ENCODE results near the gene GPRC5C. TPM values are rescaled to one million over a fixed set of nuclear protein-coding genes. Genes with fewer than 3 reads are reported as not detected.

Gene GPRC5C
- total and polyA plus RNA-seq, 2 of the 8 experiments (the other 6 are each of a cell fraction or from before 2014, with no cell fraction given): 18.3 to 55.8 TPM

DNA sequence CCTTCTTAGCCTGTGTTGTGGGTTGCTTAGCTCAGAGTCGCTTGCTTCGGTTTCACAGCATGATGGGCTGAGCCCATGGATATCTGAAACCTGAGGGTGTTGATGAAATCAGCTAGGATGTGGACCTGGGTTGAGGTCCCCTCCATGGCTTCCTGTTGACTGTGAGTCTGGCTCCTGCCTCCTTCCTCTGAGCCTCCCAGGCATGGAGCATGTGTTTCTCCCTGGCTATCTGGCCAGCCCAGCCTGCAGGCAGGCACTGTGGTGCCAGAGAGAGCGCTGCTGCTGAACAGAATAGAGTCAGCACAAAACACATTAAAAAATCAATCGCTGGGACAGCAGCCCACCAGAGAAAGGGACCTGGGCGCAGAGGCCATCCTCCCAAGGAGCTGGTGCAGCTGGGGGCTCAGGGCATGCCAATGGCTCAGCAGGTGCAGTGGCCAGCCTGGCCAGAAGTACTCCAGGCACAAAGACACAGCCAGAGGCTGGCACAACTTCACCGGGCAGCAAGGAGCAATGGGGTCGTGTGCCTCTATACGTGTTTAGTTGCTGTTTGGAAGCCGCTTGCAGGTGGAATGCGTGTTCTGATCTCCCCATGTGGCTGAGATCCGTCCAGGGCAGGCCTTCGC lies 28.3 kb upstream of the GPRC5C start:
- no peak for DNase-seq (ENCODE audit: low read depth in 1 of 2, low spot score in 2 of 2)
- no peak for FAIRE-seq

More for the DNA sequence above, 28.3 kb upstream of the GPRC5C start:
- Histone ChIP-seq H3K27ac (ENCODE audit: low read depth, low read length) (no peak overlapping the region), H3K4me2 (ENCODE audit: insufficient read depth in 1 of 2, low read depth in 2 of 2, low read length in 2 of 2) (peak overlapping the region; percentile 55 to 58), H2AFZ (ENCODE audit: low read length) (0 out of 2 replicates have a peak overlapping the region, but pooled peaks have one; percentile 88), H3K9ac (replicated peaks in 1 of 4; ENCODE audit: extremely low read depth in 1 of 4, low read depth in 3 of 4, low read length in 3 of 4) (no peak overlapping the region), H2BK5ac (ENCODE audit: low read depth, low read length) (peak overlapping the region; percentile 37; the same call in 1 of the 2 replicates), H3K36me3 (ENCODE audit: control insufficient read depth in 2 of 4, insufficient read depth in 4 of 4, low read length in 3 of 4) (no peaks in the 10 kb centered on the region), H3K79me1 (ENCODE audit: low read depth, low read length) (no peaks in the 10 kb centered on the region), H3K23me2 (ENCODE audit: low read depth, low read length) (no peaks in the 10 kb centered on the region; the same call in 1 of the 2 replicates), H3K14ac (ENCODE audit: insufficient read length) (no peak overlapping the region), H4K5ac (ENCODE audit: insufficient read length, low read depth, low read length) (peak overlapping the region; percentile 35), H3K4ac (replicated peaks; ENCODE audit: insufficient read length, low read depth, low read length) (peak overlapping the region; percentile 36), H2BK120ac (replicated peaks; ENCODE audit: low read depth, low read length) (peak overlapping the region; percentile 55), H2BK20ac (ENCODE audit: low read length) (peak overlapping the region; percentile 90), H3K4me1 (replicated peaks in 1 of 4; ENCODE audit: control insufficient read depth in 3 of 4, insufficient read depth in 4 of 4, low read length in 3 of 4) (peaks cover 3 to 17% (median 14%) of the 10 kb centered on the region in 4 experiments), H3K23ac (ENCODE audit: insufficient read length) (no peak overlapping the region), H4K91ac (replicated peaks; ENCODE audit: insufficient read length, low read length) (peak overlapping the region; percentile 52), H4K8ac (ENCODE audit: extremely low read depth, insufficient read depth, low read length) (no peak overlapping the region), H4K20me1 (replicated peaks in 1 of 2; ENCODE audit: control insufficient read depth in 1 of 2, insufficient read depth in 2 of 2, low read length in 2 of 2) (no peaks in the 10 kb centered on the region), H3K27me3 (replicated peaks in 1 of 4; ENCODE audit: control insufficient read depth in 3 of 4, extremely low read depth in 1 of 4, insufficient read depth in 3 of 4, low read length in 3 of 4) (no peaks in the 10 kb centered on the region), H2BK12ac (ENCODE audit: low read depth, low read length) (peak overlapping the region; percentile 83; the same call in 1 of the 2 replicates), H3K4me3 (ENCODE audit: extremely low read depth in 1 of 4, insufficient read depth in 2 of 4, low read depth in 3 of 4, low read length in 4 of 4) (peak overlapping the region in 1 of 4 experiments; percentile 37; a peak in 3 of 8 replicates), H3K56ac (replicated peaks; ENCODE audit: insufficient read length, low read depth, low read length) (no peak overlapping the region), H2BK15ac (ENCODE audit: low read length) (0 out of 2 replicates have a peak overlapping the region, but pooled peaks have one; percentile 61), H3K79me2 (ENCODE audit: control insufficient read depth in 1 of 2, insufficient read depth in 2 of 2, low read length in 2 of 2) (no peaks in the 10 kb centered on the region), H3K18ac (ENCODE audit: extremely low read depth, low read length) (peak overlapping the region; percentile 42; the same call in 1 of the 2 replicates), H2AK5ac (ENCODE audit: low read depth, low read length) (peak overlapping the region; percentile 70; the same call in 1 of the 2 replicates), H3K9me3 (ENCODE audit: insufficient read depth in 2 of 2, low read depth in 1 of 2, low read length in 1 of 2) (no peaks in the 10 kb centered on the region)
- POLR2A ChIA-PET (ENCODE audit: partially characterized antibody): interaction anchor here (0.7 to 1.2 kb wide), 4 partner anchors 9 to 48 kb away, joined by 3 to 6 read pairs (median 3); no protein-coding TSS in a partner anchor
- no peak for TF ChIP-seq CTBP2 (IDR thresholded peaks at IDR 0.05; ENCODE audit: borderline replicate concordance, insufficient read depth, insufficient read length, low read length)
- no peak for TF ChIP-seq TAF7 (optimal IDR thresholded peaks at IDR 0.05; ENCODE audit: borderline replicate concordance, low read depth, low read length)
- TF ChIP-seq RXRA (IDR thresholded peaks at IDR 0.05; ENCODE audit: insufficient read depth, low read depth, low read length): no peak
- TF ChIP-seq TEAD4 (IDR thresholded peaks at IDR 0.05; ENCODE audit: low read depth, low read length): no peak
- no peak for TF ChIP-seq SP2 (IDR thresholded peaks at IDR 0.05; ENCODE audit: low read length)
- no peak for TF ChIP-seq EZH2 (IDR thresholded peaks at IDR 0.05; ENCODE audit: low read depth, low read length, severe bottlenecking)
- CTCF ChIA-PET (ENCODE audit: partially characterized antibody): interaction anchor here (0.7 to 7.4 kb wide), 16 partner anchors 8 to 163 kb away, joined by 3 to 47 read pairs (median 4); no protein-coding TSS in a partner anchor
- 66% methylated on average over 10 of the region's 12 CpGs; no CpG with 5 or more reads in 1 of the 2 experiments for WGBS, 2 experiments (ENCODE audit: extremely low coverage in 1 of 2, insufficient coverage in 1 of 2, insufficient read length in 1 of 2, insufficient replicate concordance in 2 of 2, low coverage in 1 of 2, low lambda C conversion rate in 2 of 2, missing lambda C conversion rate in 1 of 2)
